SK-N-SH treated with all-trans-retinoic acid at 6 μM for 48 hours (cell line): ENCODE data around the gene TGIF2.

ENCODE experiments used
- ATAC-seq: fragments of 200-7000 bp; cut with Tn5 transposase; 3 replicates; pipeline ENCODE4 v1.9.1; 2020; ENCODE audit warnings: mild to moderate bottlenecking, moderate library complexity
- ARNTL ChIP-seq: fragments of 450-650 bp; formaldehyde crosslinking; IDR thresholded peaks from 2 replicates; pipeline ENCODE4 v1.5.0; 2020; ENCODE audit warnings: low read depth, mild to moderate bottlenecking, moderate library complexity, borderline replicate concordance
- BACH2 ChIP-seq: fragments of 250-450 bp; sonication (Bioruptor Pico); IDR thresholded peaks from 2 replicates; pipeline ENCODE4 v1.9.0; 2021; ENCODE audit warnings: mild to moderate bottlenecking, borderline replicate concordance
- CSDC2 ChIP-seq: fragments of 250-450 bp; sonication (Bioruptor Pico); IDR thresholded peaks from 2 replicates; pipeline ENCODE4 v1.5.0; 2020; ENCODE audit warnings: mild to moderate bottlenecking, moderate library complexity
- ESRRG ChIP-seq: fragments of 250-450 bp; sonication (Bioruptor Pico); IDR thresholded peaks from 2 replicates; pipeline ENCODE4 v1.6.1; 2021; ENCODE audit warnings: mild to moderate bottlenecking
- GLIS3 ChIP-seq: fragments of 250-450 bp; sonication (Bioruptor Pico); IDR thresholded peaks from 2 replicates; pipeline ENCODE4 v1.5.0; 2020; ENCODE audit warnings: mild to moderate bottlenecking, moderate library complexity
- ISL1 ChIP-seq: fragments of 250-450 bp; sonication (Bioruptor Pico); IDR thresholded peaks from 2 replicates; pipeline ENCODE4 v2.1.2; 2022; ENCODE audit warnings: mild to moderate bottlenecking, moderate library complexity
- OSR1 ChIP-seq: fragments of 250-450 bp; sonication (Bioruptor Pico); IDR thresholded peaks from 2 replicates; pipeline ENCODE4 v1.8.0; 2022; ENCODE audit warnings: moderate library complexity, mild to moderate bottlenecking, inconsistent platforms
- PPARA ChIP-seq: fragments of 250-450 bp; sonication (Bioruptor Pico); IDR thresholded peaks from 2 replicates; pipeline ENCODE4 v1.5.0; 2020; ENCODE audit warnings: mild to moderate bottlenecking, borderline replicate concordance
- RARB ChIP-seq: fragments of 250-450 bp; sonication (Bioruptor Pico); IDR thresholded peaks from 2 replicates; pipeline ENCODE4 v1.8.0; 2021; ENCODE audit warnings: mild to moderate bottlenecking, moderate library complexity
- SNAI2 ChIP-seq: fragments of 250-450 bp; sonication (Bioruptor Pico); IDR thresholded peaks from 2 replicates; pipeline ENCODE4 v1.5.0; 2020; ENCODE audit warnings: mild to moderate bottlenecking, moderate library complexity
- TCF4 ChIP-seq: fragments of 250-450 bp; sonication (Bioruptor Pico); IDR thresholded peaks from 2 replicates; pipeline ENCODE4 v1.8.0; 2021; ENCODE audit warnings: mild to moderate bottlenecking, moderate library complexity, borderline replicate concordance
- TOX ChIP-seq: fragments of 250-450 bp; sonication (Bioruptor Pico); IDR thresholded peaks from 2 replicates; pipeline ENCODE4 v1.8.0; 2021; ENCODE audit warnings: mild to moderate bottlenecking, moderate library complexity, borderline replicate concordance
- ZC3H10 ChIP-seq: fragments of 250-450 bp; sonication (Bioruptor Pico); IDR thresholded peaks from 2 replicates; pipeline ENCODE4 v1.5.1; 2021; ENCODE audit warnings: mild to moderate bottlenecking, moderate library complexity
- ZFP3 ChIP-seq: fragments of 250-450 bp; sonication (Bioruptor Pico); IDR thresholded peaks from 2 replicates; pipeline ENCODE4 v1.5.0; 2020; ENCODE audit warnings: mild to moderate bottlenecking, moderate library complexity
- ZFP30 ChIP-seq: fragments of 450-650 bp; formaldehyde crosslinking; IDR thresholded peaks from 2 replicates; pipeline ENCODE4 v1.5.0; 2022; ENCODE audit warnings: mild to moderate bottlenecking, moderate library complexity
- ZNF565 ChIP-seq: fragments of 450-650 bp; formaldehyde crosslinking; conservative IDR thresholded peaks from 2 replicates; pipeline ENCODE4 v1.5.0; 2020; ENCODE audit warnings: low read depth, mild to moderate bottlenecking, moderate library complexity
- ZNF70 ChIP-seq: fragments of 450-650 bp; formaldehyde crosslinking; IDR thresholded peaks from 2 replicates; pipeline ENCODE4 v1.5.0; 2020; ENCODE audit warnings: mild to moderate bottlenecking, moderate library complexity
- ZNF8 ChIP-seq: fragments of 450-650 bp; formaldehyde crosslinking; IDR thresholded peaks from 2 replicates; pipeline ENCODE4 v1.5.0; 2020; ENCODE audit warnings: mild to moderate bottlenecking, moderate library complexity
- TF ChIP-seq, protein P1 (sequence below): fragments of 250-450 bp; sonication (Bioruptor Pico); IDR thresholded peaks from 2 replicates; pipeline ENCODE4 v1.5.0; 2020; ENCODE audit warnings: mild to moderate bottlenecking, moderate library complexity
- TF ChIP-seq, protein P2 (sequence below): fragments of 250-450 bp; sonication (Bioruptor Pico); IDR thresholded peaks from 2 replicates; pipeline ENCODE4 v1.5.1; 2021; ENCODE audit warnings: mild to moderate bottlenecking, moderate library complexity
- TF ChIP-seq, protein P3 (sequence below): fragments of 250-450 bp; sonication (Bioruptor Pico); IDR thresholded peaks from 2 replicates; pipeline ENCODE4 v1.8.0; 2021; ENCODE audit warnings: low read depth, mild to moderate bottlenecking, moderate library complexity, borderline replicate concordance
- TF ChIP-seq, protein P4 (sequence below): fragments of 250-450 bp; sonication (Bioruptor Pico); IDR thresholded peaks from 2 replicates; pipeline ENCODE4 v1.5.1; 2020; ENCODE audit warnings: low read depth, mild to moderate bottlenecking, moderate library complexity
- TF ChIP-seq, protein P5 (sequence below): fragments of 250-450 bp; sonication (Bioruptor Pico); IDR thresholded peaks from 2 replicates; pipeline ENCODE4 v1.8.0; 2020; ENCODE audit warnings: mild to moderate bottlenecking, moderate library complexity, borderline replicate concordance

Gene TGIF2

DNA sequence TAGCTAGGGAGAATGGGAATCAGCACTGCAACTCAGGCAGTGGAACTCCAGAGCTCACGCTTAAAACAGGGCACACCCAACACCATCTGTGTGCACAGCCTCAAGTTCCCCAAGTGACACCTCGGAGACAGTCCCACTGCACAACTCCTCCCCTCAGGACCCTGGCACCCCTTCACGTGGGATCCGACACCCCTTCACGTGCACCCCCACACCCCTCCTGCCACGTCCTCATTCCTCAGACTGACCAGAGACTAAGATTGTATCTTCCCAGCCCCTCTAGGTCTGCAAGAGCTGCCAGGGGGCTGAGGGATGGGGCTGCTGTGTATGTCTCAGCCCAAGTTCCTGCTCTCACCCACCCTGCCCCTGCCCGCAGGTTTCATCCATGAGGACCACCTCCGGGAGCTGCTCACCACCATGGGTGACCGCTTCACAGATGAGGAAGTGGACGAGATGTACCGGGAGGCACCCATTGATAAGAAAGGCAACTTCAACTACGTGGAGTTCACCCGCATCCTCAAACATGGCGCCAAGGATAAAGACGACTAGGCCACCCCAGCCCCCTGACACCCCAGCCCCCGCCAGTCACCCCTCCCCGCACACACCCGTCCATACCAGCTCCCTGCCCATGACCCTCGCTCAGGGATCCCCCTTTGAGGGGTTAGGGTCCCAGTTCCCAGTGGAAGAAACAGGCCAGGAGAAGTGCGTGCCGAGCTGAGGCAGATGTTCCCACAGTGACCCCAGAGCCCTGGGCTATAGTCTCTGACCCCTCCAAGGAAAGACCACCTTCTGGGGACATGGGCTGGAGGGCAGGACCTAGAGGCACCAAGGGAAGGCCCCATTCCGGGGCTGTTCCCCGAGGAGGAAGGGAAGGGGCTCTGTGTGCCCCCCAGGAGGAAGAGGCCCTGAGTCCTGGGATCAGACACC lies 24.4 kb upstream of the TGIF2 start:
- TF ChIP-seq TOX (CRISPR knock-in tag) (no peak), ZC3H10 (CRISPR knock-in tag) (no peak), PPARA (CRISPR knock-in tag) (no peak), SNAI2 (CRISPR knock-in tag) (no peak), CSDC2 (CRISPR knock-in tag) (no peak), BACH2 (CRISPR knock-in tag) (no peak), ARNTL (CRISPR knock-in tag) (no peak), ISL1 (no peak), ZFP30 (CRISPR knock-in tag) (no peak), GLIS3 (CRISPR knock-in tag) (no peak), TCF4 (no peak), RARB (CRISPR knock-in tag) (no peak), ESRRG (CRISPR knock-in tag) (no peak)
- TF ChIP-seq, protein P1, sequence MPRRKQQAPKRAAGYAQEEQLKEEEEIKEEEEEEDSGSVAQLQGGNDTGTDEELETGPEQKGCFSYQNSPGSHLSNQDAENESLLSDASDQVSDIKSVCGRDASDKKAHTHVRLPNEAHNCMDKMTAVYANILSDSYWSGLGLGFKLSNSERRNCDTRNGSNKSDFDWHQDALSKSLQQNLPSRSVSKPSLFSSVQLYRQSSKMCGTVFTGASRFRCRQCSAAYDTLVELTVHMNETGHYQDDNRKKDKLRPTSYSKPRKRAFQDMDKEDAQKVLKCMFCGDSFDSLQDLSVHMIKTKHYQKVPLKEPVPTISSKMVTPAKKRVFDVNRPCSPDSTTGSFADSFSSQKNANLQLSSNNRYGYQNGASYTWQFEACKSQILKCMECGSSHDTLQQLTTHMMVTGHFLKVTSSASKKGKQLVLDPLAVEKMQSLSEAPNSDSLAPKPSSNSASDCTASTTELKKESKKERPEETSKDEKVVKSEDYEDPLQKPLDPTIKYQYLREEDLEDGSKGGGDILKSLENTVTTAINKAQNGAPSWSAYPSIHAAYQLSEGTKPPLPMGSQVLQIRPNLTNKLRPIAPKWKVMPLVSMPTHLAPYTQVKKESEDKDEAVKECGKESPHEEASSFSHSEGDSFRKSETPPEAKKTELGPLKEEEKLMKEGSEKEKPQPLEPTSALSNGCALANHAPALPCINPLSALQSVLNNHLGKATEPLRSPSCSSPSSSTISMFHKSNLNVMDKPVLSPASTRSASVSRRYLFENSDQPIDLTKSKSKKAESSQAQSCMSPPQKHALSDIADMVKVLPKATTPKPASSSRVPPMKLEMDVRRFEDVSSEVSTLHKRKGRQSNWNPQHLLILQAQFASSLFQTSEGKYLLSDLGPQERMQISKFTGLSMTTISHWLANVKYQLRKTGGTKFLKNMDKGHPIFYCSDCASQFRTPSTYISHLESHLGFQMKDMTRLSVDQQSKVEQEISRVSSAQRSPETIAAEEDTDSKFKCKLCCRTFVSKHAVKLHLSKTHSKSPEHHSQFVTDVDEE (CRISPR knock-in tag) = no peak
- TF ChIP-seq, protein P2, sequence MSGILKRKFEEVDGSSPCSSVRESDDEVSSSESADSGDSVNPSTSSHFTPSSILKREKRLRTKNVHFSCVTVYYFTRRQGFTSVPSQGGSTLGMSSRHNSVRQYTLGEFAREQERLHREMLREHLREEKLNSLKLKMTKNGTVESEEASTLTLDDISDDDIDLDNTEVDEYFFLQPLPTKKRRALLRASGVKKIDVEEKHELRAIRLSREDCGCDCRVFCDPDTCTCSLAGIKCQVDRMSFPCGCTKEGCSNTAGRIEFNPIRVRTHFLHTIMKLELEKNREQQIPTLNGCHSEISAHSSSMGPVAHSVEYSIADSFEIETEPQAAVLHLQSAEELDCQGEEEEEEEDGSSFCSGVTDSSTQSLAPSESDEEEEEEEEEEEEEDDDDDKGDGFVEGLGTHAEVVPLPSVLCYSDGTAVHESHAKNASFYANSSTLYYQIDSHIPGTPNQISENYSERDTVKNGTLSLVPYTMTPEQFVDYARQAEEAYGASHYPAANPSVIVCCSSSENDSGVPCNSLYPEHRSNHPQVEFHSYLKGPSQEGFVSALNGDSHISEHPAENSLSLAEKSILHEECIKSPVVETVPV (CRISPR knock-in tag) = no peak
- TF ChIP-seq, protein P3, sequence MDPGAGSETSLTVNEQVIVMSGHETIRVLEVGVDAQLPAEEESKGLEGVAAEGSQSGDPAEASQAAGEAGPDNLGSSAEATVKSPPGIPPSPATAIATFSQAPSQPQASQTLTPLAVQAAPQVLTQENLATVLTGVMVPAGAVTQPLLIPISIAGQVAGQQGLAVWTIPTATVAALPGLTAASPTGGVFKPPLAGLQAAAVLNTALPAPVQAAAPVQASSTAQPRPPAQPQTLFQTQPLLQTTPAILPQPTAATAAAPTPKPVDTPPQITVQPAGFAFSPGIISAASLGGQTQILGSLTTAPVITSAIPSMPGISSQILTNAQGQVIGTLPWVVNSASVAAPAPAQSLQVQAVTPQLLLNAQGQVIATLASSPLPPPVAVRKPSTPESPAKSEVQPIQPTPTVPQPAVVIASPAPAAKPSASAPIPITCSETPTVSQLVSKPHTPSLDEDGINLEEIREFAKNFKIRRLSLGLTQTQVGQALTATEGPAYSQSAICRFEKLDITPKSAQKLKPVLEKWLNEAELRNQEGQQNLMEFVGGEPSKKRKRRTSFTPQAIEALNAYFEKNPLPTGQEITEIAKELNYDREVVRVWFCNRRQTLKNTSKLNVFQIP = no peak
- TF ChIP-seq, protein P4, sequence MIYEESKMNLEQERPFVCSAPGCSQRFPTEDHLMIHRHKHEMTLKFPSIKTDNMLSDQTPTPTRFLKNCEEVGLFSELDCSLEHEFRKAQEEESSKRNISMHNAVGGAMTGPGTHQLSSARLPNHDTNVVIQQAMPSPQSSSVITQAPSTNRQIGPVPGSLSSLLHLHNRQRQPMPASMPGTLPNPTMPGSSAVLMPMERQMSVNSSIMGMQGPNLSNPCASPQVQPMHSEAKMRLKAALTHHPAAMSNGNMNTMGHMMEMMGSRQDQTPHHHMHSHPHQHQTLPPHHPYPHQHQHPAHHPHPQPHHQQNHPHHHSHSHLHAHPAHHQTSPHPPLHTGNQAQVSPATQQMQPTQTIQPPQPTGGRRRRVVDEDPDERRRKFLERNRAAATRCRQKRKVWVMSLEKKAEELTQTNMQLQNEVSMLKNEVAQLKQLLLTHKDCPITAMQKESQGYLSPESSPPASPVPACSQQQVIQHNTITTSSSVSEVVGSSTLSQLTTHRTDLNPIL (CRISPR knock-in tag) = no peak

DNA sequence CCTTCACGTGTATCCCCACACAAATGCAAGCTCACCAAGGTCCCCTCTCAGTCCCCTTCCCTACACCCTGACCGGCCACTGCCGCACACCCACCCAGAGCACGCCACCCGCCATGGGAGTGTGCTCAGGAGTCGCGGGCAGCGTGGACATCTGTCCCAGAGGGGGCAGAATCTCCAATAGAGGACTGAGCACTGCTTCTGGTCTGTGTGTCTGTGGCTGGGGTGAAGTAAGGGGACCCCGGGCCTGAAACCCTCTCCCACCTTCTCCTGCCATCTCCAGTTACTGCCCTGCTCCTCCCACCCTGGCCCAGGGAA lies 23.8 kb upstream of the TGIF2 start:
- TF ChIP-seq GLIS3 (CRISPR knock-in tag) = no peak
- no peak for TF ChIP-seq ZNF70 (CRISPR knock-in tag)
- TF ChIP-seq, protein P1 (CRISPR knock-in tag) = no peak
- no peak for TF ChIP-seq ARNTL (CRISPR knock-in tag)
- no peak for TF ChIP-seq TCF4
- TF ChIP-seq, protein P3 = no peak
- TF ChIP-seq, protein P5, sequence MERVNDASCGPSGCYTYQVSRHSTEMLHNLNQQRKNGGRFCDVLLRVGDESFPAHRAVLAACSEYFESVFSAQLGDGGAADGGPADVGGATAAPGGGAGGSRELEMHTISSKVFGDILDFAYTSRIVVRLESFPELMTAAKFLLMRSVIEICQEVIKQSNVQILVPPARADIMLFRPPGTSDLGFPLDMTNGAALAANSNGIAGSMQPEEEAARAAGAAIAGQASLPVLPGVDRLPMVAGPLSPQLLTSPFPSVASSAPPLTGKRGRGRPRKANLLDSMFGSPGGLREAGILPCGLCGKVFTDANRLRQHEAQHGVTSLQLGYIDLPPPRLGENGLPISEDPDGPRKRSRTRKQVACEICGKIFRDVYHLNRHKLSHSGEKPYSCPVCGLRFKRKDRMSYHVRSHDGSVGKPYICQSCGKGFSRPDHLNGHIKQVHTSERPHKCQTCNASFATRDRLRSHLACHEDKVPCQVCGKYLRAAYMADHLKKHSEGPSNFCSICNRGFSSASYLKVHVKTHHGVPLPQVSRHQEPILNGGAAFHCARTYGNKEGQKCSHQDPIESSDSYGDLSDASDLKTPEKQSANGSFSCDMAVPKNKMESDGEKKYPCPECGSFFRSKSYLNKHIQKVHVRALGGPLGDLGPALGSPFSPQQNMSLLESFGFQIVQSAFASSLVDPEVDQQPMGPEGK (CRISPR knock-in tag) = no peak
- no peak for TF ChIP-seq CSDC2 (CRISPR knock-in tag)
- no peak for TF ChIP-seq ZNF8
- no peak for TF ChIP-seq OSR1 (CRISPR knock-in tag)
- no peak for TF ChIP-seq RARB (CRISPR knock-in tag)
- no peak for TF ChIP-seq SNAI2 (CRISPR knock-in tag)
- TF ChIP-seq, protein P4 (CRISPR knock-in tag) = no peak
- TF ChIP-seq PPARA (CRISPR knock-in tag) = no peak
- TF ChIP-seq TOX (CRISPR knock-in tag) = no peak
- TF ChIP-seq ZNF565 = no peak
- TF ChIP-seq ZFP3 (CRISPR knock-in tag) = no peak
- TF ChIP-seq BACH2 (CRISPR knock-in tag) = no peak
- no peak for ATAC-seq

More for the DNA sequence above, 24.4 kb upstream of the TGIF2 start:
- no peak for ATAC-seq
